SU-DHL-6 (cell line): ENCODE data around the gene SMIM21.

Experiments used
- H2AFZ ChIP-seq: fragments of 200-600 bp; sonication (generic); 2 replicates; pipeline ENCODE4 v1.6.1; 2014; ENCODE audit warnings: low read depth, mild to moderate bottlenecking, moderate library complexity, mixed read lengths, antibody characterized with exemption, low read length; ENCODE audit not compliant: severe bottlenecking
- H3F3A ChIP-seq: fragments of 200-600 bp; shearing (Covaris generic); 2 replicates; pipeline ENCODE4 v1.6.0; 2016; ENCODE audit warnings: antibody characterized with exemption, mild to moderate bottlenecking; ENCODE audit not compliant: insufficient read depth
- H3K27ac ChIP-seq: fragments of 200-600 bp; sonication (generic); 2 replicates; pipeline ENCODE4 v1.5.1; 2016; ENCODE audit warnings: low read depth, mild to moderate bottlenecking, low read length, moderate library complexity, mixed read lengths
- H3K27me3 ChIP-seq: fragments of 200-600 bp; sonication (generic), shearing (Covaris generic); 2 replicates; pipeline ENCODE4 v1.6.0; 2014; ENCODE audit warnings: mild to moderate bottlenecking, low read length
- H3K36me3 ChIP-seq: fragments of 200-600 bp; sonication (generic); 2 replicates; pipeline ENCODE4 v1.6.1; 2014; ENCODE audit warnings: mild to moderate bottlenecking, low read length, mixed read lengths
- H3K4me2 ChIP-seq: fragments of 300-600, 200-600 bp; shearing (Covaris generic), sonication (generic); 2 replicates; pipeline ENCODE4 v1.6.0; 2014; ENCODE audit warnings: low read length, low read depth, mild to moderate bottlenecking; ENCODE audit not compliant: poor library complexity, severe bottlenecking
- H3K4me3 ChIP-seq: fragments of 200-600 bp; sonication (generic); 2 replicates; pipeline ENCODE4 v1.5.1; 2014; ENCODE audit warnings: antibody characterized with exemption, low read length, mild to moderate bottlenecking, mixed read lengths; ENCODE audit not compliant: insufficient read depth, poor library complexity, severe bottlenecking
- H3K79me2 ChIP-seq: fragments of 200-600 bp; sonication (generic); 2 replicates; pipeline ENCODE4 v1.6.1; 2014; ENCODE audit warnings: mild to moderate bottlenecking, low read length, moderate library complexity; ENCODE audit not compliant: insufficient read depth
- H3K9ac ChIP-seq: fragments of 200-600 bp; sonication (generic); 2 replicates; pipeline ENCODE4 v1.7.0; 2014; ENCODE audit warnings: mild to moderate bottlenecking, low read length
- H3K9me2 ChIP-seq: fragments of 200-600 bp; sonication (generic); replicated peaks from 2 replicates; pipeline ENCODE4 v1.6.1; 2014; ENCODE audit warnings: low read length; ENCODE audit not compliant: insufficient read depth
- H3K9me3 ChIP-seq: fragments of 200-600 bp; sonication (generic); 2 replicates; pipeline ENCODE4 v1.6.1; 2014; ENCODE audit warnings: low read length, mixed read lengths; ENCODE audit not compliant: insufficient read depth
- H4K20me1 ChIP-seq: fragments of 200-600 bp; sonication (generic); 2 replicates; pipeline ENCODE4 v1.6.1; 2014; ENCODE audit warnings: low read depth, mild to moderate bottlenecking, antibody characterized with exemption, low read length, moderate library complexity, mixed read lengths
- EZH2phosphoT487 ChIP-seq: fragments of 200-600 bp; sonication (generic), shearing (Covaris generic); conservative IDR thresholded peaks from 2 replicates; pipeline ENCODE4 v1.6.1; 2018; ENCODE audit warnings: mild to moderate bottlenecking, antibody characterized with exemption, low read length, moderate library complexity, mixed read lengths
- TF ChIP-seq, protein P1 (sequence below): fragments of 200-600 bp; sonication (generic); IDR thresholded peaks from one replicate; pipeline ENCODE4 v1.5.1; 2017; ENCODE audit warnings: antibody characterized with exemption, mild to moderate bottlenecking, low read length, moderate library complexity; ENCODE audit not compliant: insufficient read depth, poor library complexity, severe bottlenecking

Gene SMIM21

GRCh38 chr18:75377258-75377657 is 50.2 kb downstream of the SMIM21 start:
- H3K27ac ChIP-seq: no peak overlapping the region
- H3F3A ChIP-seq: no peaks in the 10 kb centered on the region
- no peaks in the 10 kb centered on the region for H4K20me1 ChIP-seq
- no peaks in the 10 kb centered on the region for H3K9me3 ChIP-seq
- H3K36me3 ChIP-seq: no peaks in the 10 kb centered on the region
- no peak overlapping the region for H3K4me2 ChIP-seq
- no peak overlapping the region for H3K4me3 ChIP-seq
- H3K27me3 ChIP-seq: no peaks in the 10 kb centered on the region
- no peaks in the 10 kb centered on the region for H3K79me2 ChIP-seq
- no peak overlapping the region for H3K9ac ChIP-seq
- no peaks in the 10 kb centered on the region for H3K9me2 ChIP-seq
- no peak for TF ChIP-seq EZH2phosphoT487
- TF ChIP-seq, protein P1, sequence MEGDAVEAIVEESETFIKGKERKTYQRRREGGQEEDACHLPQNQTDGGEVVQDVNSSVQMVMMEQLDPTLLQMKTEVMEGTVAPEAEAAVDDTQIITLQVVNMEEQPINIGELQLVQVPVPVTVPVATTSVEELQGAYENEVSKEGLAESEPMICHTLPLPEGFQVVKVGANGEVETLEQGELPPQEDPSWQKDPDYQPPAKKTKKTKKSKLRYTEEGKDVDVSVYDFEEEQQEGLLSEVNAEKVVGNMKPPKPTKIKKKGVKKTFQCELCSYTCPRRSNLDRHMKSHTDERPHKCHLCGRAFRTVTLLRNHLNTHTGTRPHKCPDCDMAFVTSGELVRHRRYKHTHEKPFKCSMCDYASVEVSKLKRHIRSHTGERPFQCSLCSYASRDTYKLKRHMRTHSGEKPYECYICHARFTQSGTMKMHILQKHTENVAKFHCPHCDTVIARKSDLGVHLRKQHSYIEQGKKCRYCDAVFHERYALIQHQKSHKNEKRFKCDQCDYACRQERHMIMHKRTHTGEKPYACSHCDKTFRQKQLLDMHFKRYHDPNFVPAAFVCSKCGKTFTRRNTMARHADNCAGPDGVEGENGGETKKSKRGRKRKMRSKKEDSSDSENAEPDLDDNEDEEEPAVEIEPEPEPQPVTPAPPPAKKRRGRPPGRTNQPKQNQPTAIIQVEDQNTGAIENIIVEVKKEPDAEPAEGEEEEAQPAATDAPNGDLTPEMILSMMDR: no peak
- no peak overlapping the region for H2AFZ ChIP-seq

- Histone ChIP-seq H3K27me3 (no peaks in the 10 kb centered on the region), H2AFZ (no peak overlapping the region), H3K9ac (no peak overlapping the region), H3K4me2 (no peak overlapping the region), H3K4me3 (no peak overlapping the region), H3K79me2 (no peaks in the 10 kb centered on the region), H3K9me3 (no peaks in the 10 kb centered on the region), H3K9me2 (no peaks in the 10 kb centered on the region), H3K27ac (no peak overlapping the region), H4K20me1 (no peaks in the 10 kb centered on the region), H3F3A (no peaks in the 10 kb centered on the region), H3K36me3 (no peaks in the 10 kb centered on the region)
- no peak for TF ChIP-seq EZH2phosphoT487
- TF ChIP-seq, protein P1: no peak
These were observed 51.5 kb downstream of the SMIM21 start for GRCh38 chr18:75376004-75376403.

- TF ChIP-seq, protein P1: no peak
- no peak overlapping the region for H3K9ac ChIP-seq
- no peaks in the 10 kb centered on the region for H4K20me1 ChIP-seq
- no peaks in the 10 kb centered on the region for H3K36me3 ChIP-seq
- H3F3A ChIP-seq: no peaks in the 10 kb centered on the region
- no peaks in the 10 kb centered on the region for H3K9me3 ChIP-seq
- no peak overlapping the region for H2AFZ ChIP-seq
- no peak overlapping the region for H3K27ac ChIP-seq
- no peak overlapping the region for H3K4me3 ChIP-seq
- no peaks in the 10 kb centered on the region for H3K79me2 ChIP-seq
- H3K9me2 ChIP-seq: no peaks in the 10 kb centered on the region
- no peaks in the 10 kb centered on the region for H3K27me3 ChIP-seq
- no peak overlapping the region for H3K4me2 ChIP-seq
These were observed 52.2 kb downstream of the SMIM21 start for GRCh38 chr18:75375341-75375740.

- H3K27me3 ChIP-seq: no peaks in the 10 kb centered on the region
- H3K9me3 ChIP-seq: no peaks in the 10 kb centered on the region
- H3K4me2 ChIP-seq: no peak overlapping the region
- TF ChIP-seq, protein P1: no peak
- no peak for TF ChIP-seq EZH2phosphoT487
- no peaks in the 10 kb centered on the region for H3K9me2 ChIP-seq
- H3K4me3 ChIP-seq: no peak overlapping the region
- H3F3A ChIP-seq: no peaks in the 10 kb centered on the region
- H2AFZ ChIP-seq: no peak overlapping the region
- H3K36me3 ChIP-seq: no peaks in the 10 kb centered on the region
- H3K9ac ChIP-seq: no peak overlapping the region
- H3K79me2 ChIP-seq: no peaks in the 10 kb centered on the region
- H4K20me1 ChIP-seq: no peaks in the 10 kb centered on the region
- no peak overlapping the region for H3K27ac ChIP-seq
These were observed 53.0 kb downstream of the SMIM21 start for GRCh38 chr18:75374466-75374865.
